ENCODE results near the gene RPL36AL. TPM values are rescaled to one million over a fixed set of nuclear protein-coding genes. Genes with fewer than 3 reads are reported as not detected.
"Not testable (repeated sequence)": the region's sequence is repeated elsewhere in the genome, so short reads cannot be mapped to it uniquely, and the experiment has no call there.

RPL36AL gene
- total and polyA plus RNA-seq, 3 experiments from 2014 or later = 236 to 709 (median 273) TPM

- no peaks in the 10 kb centered on the region for H3K9me3 Mint-ChIP-seq
These were observed 27.4 kb downstream of the RPL36AL start for GRCh38 chr14:49593016-49593415.

GRCh38 chr14:49589387-49589786 lies 31.0 kb downstream of the RPL36AL start:
- H3K27ac ChIP-seq (ENCODE audit: low read depth, low read length) = no peak overlapping the region
- peaks cover 3% of the 10 kb centered on the region for H3K4me1 ChIP-seq (ENCODE audit: insufficient read depth, low read length)
- peaks cover 0 to 9% of the 10 kb centered on the region in 2 donors for H3K27me3 Mint-ChIP-seq
- CTCF ChIA-PET = interaction anchor here (0.6 to 1.1 kb wide), 2 partner anchors 9 to 1071 kb away, joined by 3 read pairs; partner anchors contain the start of gene LRR1
- H3K4me1 Mint-ChIP-seq = peaks cover 17 to 29% (median 19%) of the 10 kb centered on the region in 3 donors
- peaks cover 0 to 4% (median 3%) of the 10 kb centered on the region in 5 donors for H3K9me3 Mint-ChIP-seq
- H3K36me3 ChIP-seq (ENCODE audit: insufficient read depth, low read length) = no peaks in the 10 kb centered on the region
- no peaks in the 10 kb centered on the region for H3K27me3 ChIP-seq (ENCODE audit: insufficient read depth, low read length, poor library complexity, severe bottlenecking)
- no peak overlapping the region for H3K4me3 Mint-ChIP-seq
- H3K27ac Mint-ChIP-seq = no peak overlapping the region
- H3K4me3 ChIP-seq (ENCODE audit: low read length) = no peak overlapping the region
- no peaks in the 10 kb centered on the region for H3K9me3 ChIP-seq (ENCODE audit: low read length)
- no peak for DNase-seq
- POLR2A ChIA-PET = no interaction called here
- H3K36me3 Mint-ChIP-seq = peaks cover 2 to 23% (median 7%) of the 10 kb centered on the region in 3 donors

More at GRCh38 chr14:49593016-49593415, 27.4 kb downstream of the RPL36AL start:
- Histone ChIP-seq H3K27ac (ENCODE audit: low read depth, low read length) (no peak overlapping the region), H3K9me3 (ENCODE audit: low read length) (no peaks in the 10 kb centered on the region), H3K4me1 (ENCODE audit: insufficient read depth, low read length) (peaks cover 7% of the 10 kb centered on the region), H3K27me3 (ENCODE audit: insufficient read depth, low read length, poor library complexity, severe bottlenecking) (no peaks in the 10 kb centered on the region), H3K4me3 (ENCODE audit: low read length) (no peak overlapping the region), H3K36me3 (ENCODE audit: insufficient read depth, low read length) (no peaks in the 10 kb centered on the region)
- Mint-ChIP-seq H3K36me3 (peaks cover 0 to 2% (median 0%) of the 10 kb centered on the region in 3 donors), H3K27me3 (no peaks in the 10 kb centered on the region), H3K4me1 (peaks cover 9 to 19% (median 16%) of the 10 kb centered on the region in 3 donors), H3K27ac (no peak overlapping the region), H3K4me3 (no peak overlapping the region)
- CTCF ChIA-PET = no interaction called here
- POLR2A ChIA-PET = no interaction called here
- no peak for DNase-seq

GRCh38 chr14:49586673-49587460 lies 33.6 kb downstream of the RPL36AL start:
- peaks cover 28% of the 10 kb centered on the region for H3K4me1 ChIP-seq (ENCODE audit: insufficient read depth, low read length)
- Mint-ChIP-seq H3K27me3 (peaks cover 0 to 9% of the 10 kb centered on the region in 2 donors), H3K9me3 (peaks cover 0 to 4% (median 3%) of the 10 kb centered on the region in 5 donors), H3K4me3 (peak overlapping the region; percentile 87 to 96 (median 92)), H3K27ac (peak overlapping the region; percentile 92 to 100 (median 98)), H3K36me3 (peaks cover 10 to 49% (median 16%) of the 10 kb centered on the region in 3 donors), H3K4me1 (peaks cover 42 to 53% (median 44%) of the 10 kb centered on the region in 3 donors)
- POLR2A ChIA-PET = interaction anchor here (0.6 to 4.5 kb wide), 12 partner anchors 10 to 276 kb away, joined by 3 to 82 read pairs (median 8); partner anchors contain the start of genes DNAAF2, KLHDC2, LRR1 and MGAT2
- H3K4me3 ChIP-seq (ENCODE audit: low read length) = peak overlapping the region; percentile 84
- no peaks in the 10 kb centered on the region for H3K9me3 ChIP-seq (ENCODE audit: low read length)
- peak in 4 of 5 donors; percentile 10 to 78 (median 48) for DNase-seq
- CTCF ChIA-PET = interaction anchor here (0.7 to 4.7 kb wide), 15 partner anchors 8 to 945 kb away, joined by 3 to 44 read pairs (median 6); partner anchors contain the start of genes DNAAF2, KLHDC2, LRR1 and MAP4K5
- H3K36me3 ChIP-seq (ENCODE audit: insufficient read depth, low read length) = peaks cover 12% of the 10 kb centered on the region
- H3K27me3 ChIP-seq (ENCODE audit: insufficient read depth, low read length, poor library complexity, severe bottlenecking) = no peaks in the 10 kb centered on the region
- H3K27ac ChIP-seq (ENCODE audit: low read depth, low read length) = peak overlapping the region; percentile 97

- Mint-ChIP-seq H3K9me3 (peaks cover 0 to 4% (median 3%) of the 10 kb centered on the region in 5 donors), H3K4me1 (peaks cover 51 to 61% (median 52%) of the 10 kb centered on the region in 3 donors), H3K27me3 (peaks cover 0 to 9% of the 10 kb centered on the region in 2 donors), H3K4me3 (peak within 1 kb of the TSS; percentile 87 to 96 (median 92)), H3K36me3 (peaks cover 10 to 57% (median 20%) of the 10 kb centered on the region in 3 donors), H3K27ac (peak within 1 kb of the TSS; percentile 92 to 100 (median 98))
- DNase-seq = peak; percentile 94 to 99 (median 99)
- H3K9me3 ChIP-seq (ENCODE audit: low read length) = no peaks in the 10 kb centered on the region
- H3K4me3 ChIP-seq (ENCODE audit: low read length) = peak within 1 kb of the TSS; percentile 84
- peak within 1 kb of the TSS; percentile 97 for H3K27ac ChIP-seq (ENCODE audit: low read depth, low read length)
- no peaks in the 10 kb centered on the region for H3K27me3 ChIP-seq (ENCODE audit: insufficient read depth, low read length, poor library complexity, severe bottlenecking)
- peaks cover 36% of the 10 kb centered on the region for H3K4me1 ChIP-seq (ENCODE audit: insufficient read depth, low read length)
- POLR2A ChIA-PET = interaction anchor here (0.6 to 4.5 kb wide), 11 partner anchors 10 to 277 kb away, joined by 3 to 82 read pairs (median 8); partner anchors contain the start of genes DNAAF2, KLHDC2, LRR1 and MGAT2
- CTCF ChIA-PET = interaction anchor here (0.7 to 4.7 kb wide), 16 partner anchors 9 to 946 kb away, joined by 3 to 44 read pairs (median 6); partner anchors contain the start of genes DNAAF2, KLHDC2, LRR1 and MAP4K5
- H3K36me3 ChIP-seq (ENCODE audit: insufficient read depth, low read length) = peaks cover 12% of the 10 kb centered on the region
These were observed 34.4 kb downstream of the RPL36AL start, which contains the start of gene RPS29 for GRCh38 chr14:49585803-49586672. RPS29 (minus strand) TSS chr14:49586380; CDS start chr14:49586346, 34 bp downstream.

GRCh38 chr14:49584981-49585640 lies 35.3 kb downstream of the RPL36AL start:
- H3K4me1 Mint-ChIP-seq = peaks cover 54 to 67% (median 57%) of the 10 kb centered on the region in 3 donors
- Histone ChIP-seq H3K4me3 (ENCODE audit: low read length) (peak overlapping the region; percentile 84), H3K36me3 (ENCODE audit: insufficient read depth, low read length) (peaks cover 12% of the 10 kb centered on the region), H3K4me1 (ENCODE audit: insufficient read depth, low read length) (peaks cover 36% of the 10 kb centered on the region), H3K27ac (ENCODE audit: low read depth, low read length) (peak overlapping the region; percentile 97)
- not testable (repeated sequence) for H3K27me3 Mint-ChIP-seq; H3K9me3 ChIP-seq (ENCODE audit: low read length); H3K27me3 ChIP-seq (ENCODE audit: insufficient read depth, low read length, poor library complexity, severe bottlenecking); H3K9me3 Mint-ChIP-seq; DNase-seq
- H3K4me3 Mint-ChIP-seq = peak overlapping the region; percentile 87 to 96 (median 92)
- POLR2A ChIA-PET = interaction anchor here (0.6 to 4.5 kb wide), 8 partner anchors 9 to 278 kb away, joined by 4 to 82 read pairs (median 14); partner anchors contain the start of genes DNAAF2, KLHDC2, LRR1 and MGAT2
- peaks cover 10 to 57% (median 20%) of the 10 kb centered on the region in 3 donors for H3K36me3 Mint-ChIP-seq
- peak overlapping the region; percentile 92 to 100 (median 98) for H3K27ac Mint-ChIP-seq
- CTCF ChIA-PET = interaction anchor here (1.0 to 4.7 kb wide), 11 partner anchors 10 to 278 kb away, joined by 3 to 44 read pairs (median 6); partner anchors contain the start of genes DNAAF2, KLHDC2, LRR1 and MGAT2

GRCh38 chr14:49584058-49584457 lies 36.4 kb downstream of the RPL36AL start:
- peaks cover 36% of the 10 kb centered on the region for H3K4me1 ChIP-seq (ENCODE audit: insufficient read depth, low read length)
- H3K27me3 ChIP-seq (ENCODE audit: insufficient read depth, low read length, poor library complexity, severe bottlenecking) = no peaks in the 10 kb centered on the region
- peak overlapping the region; percentile 5 for H3K27ac ChIP-seq (ENCODE audit: low read depth, low read length)
- POLR2A ChIA-PET = interaction anchor here (0.7 to 4.5 kb wide), 4 partner anchors 15 to 184 kb away, joined by 4 to 82 read pairs (median 37); partner anchors contain the start of genes DNAAF2, KLHDC2, LRR1 and MGAT2
- H3K4me3 ChIP-seq (ENCODE audit: low read length) = no peak overlapping the region
- peaks cover 10 to 60% (median 20%) of the 10 kb centered on the region in 3 donors for H3K36me3 Mint-ChIP-seq
- H3K27me3 Mint-ChIP-seq = peaks cover 0 to 9% of the 10 kb centered on the region in 2 donors
- H3K9me3 ChIP-seq (ENCODE audit: low read length) = no peaks in the 10 kb centered on the region
- CTCF ChIA-PET = interaction anchor here (1.0 to 4.7 kb wide), 3 partner anchors 11 to 279 kb away, joined by 3 to 44 read pairs (median 3); partner anchors contain the start of genes MGAT2 and RPL36AL
- peak overlapping the region; percentile 87 to 96 (median 92) for H3K4me3 Mint-ChIP-seq
- DNase-seq = no peak
- H3K27ac Mint-ChIP-seq = peak overlapping the region; percentile 92 to 100 (median 98)
- peaks cover 12% of the 10 kb centered on the region for H3K36me3 ChIP-seq (ENCODE audit: insufficient read depth, low read length)
- peaks cover 60 to 77% (median 66%) of the 10 kb centered on the region in 3 donors for H3K4me1 Mint-ChIP-seq
- peaks cover 0 to 4% (median 3%) of the 10 kb centered on the region in 5 donors for H3K9me3 Mint-ChIP-seq

Measured in CD8-positive, alpha-beta memory T cell (primary cell).